Measurements from ENCODE around the gene HOXC6. TPM values are rescaled to one million over a fixed set of nuclear protein-coding genes. Genes with fewer than 3 reads are reported as not detected.
"Not testable (repeated sequence)": the region's sequence is repeated elsewhere in the genome, so short reads cannot be mapped to it uniquely, and the experiment has no call there.

Gene HOXC6
- total and polyA plus RNA-seq, 8 donors, result 0.14 to 0.41 (median 0.28) TPM; not detected in 2

DNA sequence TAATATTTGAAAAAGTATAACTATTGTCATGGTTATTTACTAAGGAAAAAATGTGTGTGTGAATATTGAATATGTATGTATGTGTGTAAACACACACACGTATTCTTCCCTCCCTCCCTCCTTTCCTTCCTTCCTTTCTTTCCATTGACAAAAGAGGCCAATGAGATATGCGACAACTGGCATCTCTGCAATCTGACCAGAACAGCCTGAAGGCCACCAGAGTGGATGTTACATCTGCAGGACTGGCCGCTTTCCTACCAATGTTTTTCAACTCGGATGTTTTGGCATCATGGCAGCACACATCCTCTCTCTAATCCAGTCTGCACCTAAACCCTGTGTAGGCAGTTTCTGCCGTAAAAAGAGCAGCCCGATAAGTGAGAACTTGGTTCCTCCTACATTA lies 46.1 kb downstream of the HOXC6 start:
- DNase-seq (no peak), ATAC-seq (no peak), FAIRE-seq (no peak)
- H3K4me3 ChIP-seq, result no peak overlapping the region
- TF ChIP-seq, protein P1, sequence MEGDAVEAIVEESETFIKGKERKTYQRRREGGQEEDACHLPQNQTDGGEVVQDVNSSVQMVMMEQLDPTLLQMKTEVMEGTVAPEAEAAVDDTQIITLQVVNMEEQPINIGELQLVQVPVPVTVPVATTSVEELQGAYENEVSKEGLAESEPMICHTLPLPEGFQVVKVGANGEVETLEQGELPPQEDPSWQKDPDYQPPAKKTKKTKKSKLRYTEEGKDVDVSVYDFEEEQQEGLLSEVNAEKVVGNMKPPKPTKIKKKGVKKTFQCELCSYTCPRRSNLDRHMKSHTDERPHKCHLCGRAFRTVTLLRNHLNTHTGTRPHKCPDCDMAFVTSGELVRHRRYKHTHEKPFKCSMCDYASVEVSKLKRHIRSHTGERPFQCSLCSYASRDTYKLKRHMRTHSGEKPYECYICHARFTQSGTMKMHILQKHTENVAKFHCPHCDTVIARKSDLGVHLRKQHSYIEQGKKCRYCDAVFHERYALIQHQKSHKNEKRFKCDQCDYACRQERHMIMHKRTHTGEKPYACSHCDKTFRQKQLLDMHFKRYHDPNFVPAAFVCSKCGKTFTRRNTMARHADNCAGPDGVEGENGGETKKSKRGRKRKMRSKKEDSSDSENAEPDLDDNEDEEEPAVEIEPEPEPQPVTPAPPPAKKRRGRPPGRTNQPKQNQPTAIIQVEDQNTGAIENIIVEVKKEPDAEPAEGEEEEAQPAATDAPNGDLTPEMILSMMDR (IDR thresholded peaks at IDR 0.05), result no peak
- intact Hi-C loops (cut with DNase I), result no loop called here
- WGBS, 2 donors, result 77 to 84% methylated on average over 6 of the region's 6 CpGs
- H3K36me3 ChIP-seq, result no peaks in the 10 kb centered on the region
- H3K9me3 ChIP-seq, result no peaks in the 10 kb centered on the region
- no peak overlapping the region for H3K27ac ChIP-seq
- H3K27me3 ChIP-seq, result no peaks in the 10 kb centered on the region
- H3K4me1 ChIP-seq, result no peaks in the 10 kb centered on the region

DNA sequence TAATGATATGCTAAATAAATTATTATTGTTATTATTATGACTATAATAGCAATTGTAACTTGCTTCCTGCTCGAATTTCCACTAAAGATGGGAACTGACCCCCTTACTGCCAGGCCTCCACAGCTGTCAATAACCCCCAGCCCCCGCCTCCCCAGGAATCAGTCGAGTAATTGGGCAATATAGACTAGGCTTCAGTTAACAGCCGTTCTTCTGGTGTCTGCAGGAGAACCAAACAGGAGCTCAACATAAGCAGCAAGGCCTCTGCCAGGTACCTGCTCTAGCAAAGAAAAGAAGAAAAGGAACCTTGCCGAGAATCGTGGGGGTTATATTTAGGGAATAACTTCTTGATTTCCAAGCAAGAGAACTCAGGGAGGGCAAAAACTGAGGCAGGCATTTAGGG lies 47.2 kb downstream of the HOXC6 start:
- Histone ChIP-seq H3K36me3 (no peaks in the 10 kb centered on the region), H3K27ac (no peak overlapping the region), H3K4me3 (no peak overlapping the region), H3K9me3 (no peaks in the 10 kb centered on the region), H3K27me3 (no peaks in the 10 kb centered on the region), H3K4me1 (no peaks in the 10 kb centered on the region)
- FAIRE-seq, result no peak
- TF ChIP-seq, protein P1 (IDR thresholded peaks at IDR 0.05), result no peak
- no peak for DNase-seq
- WGBS, 2 donors, result 50 to 59% methylated on average over 6 of the region's 6 CpGs
- ATAC-seq, result no peak
- intact Hi-C loops (cut with DNase I), result no loop called here

DNA sequence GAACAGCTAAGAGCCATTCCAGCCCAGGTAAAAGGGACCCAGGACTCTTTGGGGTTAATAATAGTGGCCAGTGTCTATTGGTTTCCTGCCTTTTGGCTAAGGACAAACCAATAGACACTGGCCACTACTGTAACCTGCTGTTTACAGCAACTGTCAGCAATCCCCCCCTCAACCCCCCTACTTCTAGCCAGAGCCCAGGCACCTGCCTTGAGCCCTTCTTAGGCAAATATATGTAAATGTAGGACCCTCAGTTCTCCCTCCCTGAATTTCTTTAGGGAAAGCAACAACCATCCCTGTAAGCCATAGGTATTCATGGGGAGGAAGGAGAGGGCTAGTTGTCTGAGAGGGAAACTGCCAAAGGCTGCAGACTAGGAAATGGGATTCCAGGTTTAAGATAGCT lies 47.7 kb downstream of the HOXC6 start:
- H3K27me3 ChIP-seq, result no peaks in the 10 kb centered on the region
- H3K36me3 ChIP-seq, result no peaks in the 10 kb centered on the region
- no peak for ATAC-seq
- no peaks in the 10 kb centered on the region for H3K4me1 ChIP-seq
- H3K4me3 ChIP-seq, result no peak overlapping the region
- intact Hi-C loops (cut with DNase I), result no loop called here
- TF ChIP-seq, protein P1 (IDR thresholded peaks at IDR 0.05), result no peak
- H3K9me3 ChIP-seq, result no peaks in the 10 kb centered on the region
- DNase-seq, result no peak
- no peak for FAIRE-seq
- no peak overlapping the region for H3K27ac ChIP-seq

DNA sequence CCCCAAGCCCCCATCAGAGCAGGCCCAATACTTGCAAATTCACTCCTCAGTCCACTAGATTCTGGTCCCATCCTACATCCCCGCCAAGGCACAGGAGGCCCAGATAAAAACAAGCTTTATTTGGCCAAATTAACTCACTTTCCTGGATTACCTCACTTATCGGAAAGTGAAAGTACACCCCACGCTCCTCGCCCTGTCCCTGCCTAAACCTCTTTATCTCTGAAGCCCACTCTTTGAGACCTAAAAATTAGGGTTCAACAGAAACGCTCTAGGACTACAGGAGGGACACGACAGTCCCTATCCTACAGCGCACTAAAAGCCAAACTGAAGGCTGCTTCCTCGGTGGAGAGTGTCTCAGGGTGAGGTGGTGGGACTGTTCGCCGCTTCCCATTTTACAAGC lies 49.6 kb downstream of the HOXC6 start:
- H3K27me3 ChIP-seq; H3K36me3 ChIP-seq; H3K4me1 ChIP-seq; ATAC-seq; H3K4me3 ChIP-seq; H3K9me3 ChIP-seq; FAIRE-seq; DNase-seq; H3K27ac ChIP-seq; intact Hi-C loops (cut with DNase I): not testable (repeated sequence)
- WGBS, 2 donors, result 77 to 87% methylated on average over 10 of the region's 10 CpGs

DNA sequence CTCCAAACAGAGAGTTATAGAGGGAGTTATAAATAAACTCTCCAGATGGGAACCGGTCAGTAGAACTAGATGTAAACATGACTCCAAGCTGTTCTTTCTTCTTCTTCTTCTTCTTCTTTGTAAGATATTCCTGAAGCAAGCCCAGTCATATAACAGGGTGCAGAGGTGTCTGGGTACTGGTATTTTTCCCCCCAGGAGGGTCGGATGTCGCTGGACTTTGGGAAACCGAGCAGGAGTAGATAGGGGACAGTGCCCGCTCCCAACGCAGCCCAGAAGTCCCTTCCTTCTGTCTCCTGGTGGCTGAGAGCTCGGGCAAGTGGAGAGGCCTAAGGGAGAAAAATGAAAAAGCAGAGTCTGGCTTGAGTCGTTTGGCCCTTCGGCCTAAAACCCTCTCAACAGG lies 50.9 kb downstream of the HOXC6 start:
- not testable (repeated sequence) for DNase-seq, H3K27me3 ChIP-seq, FAIRE-seq

More for the DNA sequence above, 50.9 kb downstream of the HOXC6 start:
- WGBS, 2 donors, result 65 to 71% methylated on average over 9 of the region's 9 CpGs
- intact Hi-C loops (cut with DNase I); H3K4me1 ChIP-seq; H3K9me3 ChIP-seq; ATAC-seq; H3K4me3 ChIP-seq; H3K36me3 ChIP-seq; H3K27ac ChIP-seq: not testable (repeated sequence)

Small RNAs within 50 kb of the gene (microRNA-seq; reads per million reads assigned to microRNA genes)
- gene MIR196A2 (2.3 to 7.7 reads per million in 2 donors), gene MIR615 (7.7 to 21.2 reads per million in 2 donors)

Other genes with a start within 250 kb of the HOXC6 start
- gene HOXC13, start 89.6 kb upstream of the HOXC6 start, total RNA-seq, result under 1 TPM in 1 of 6 donors, not detected in 5; 0.06 TPM
- gene HOXC13, start 89.6 kb upstream of the HOXC6 start, polyA plus RNA-seq, result not detected
- not detected for gene HOXC12, start 73.5 kb upstream of the HOXC6 start, total RNA-seq
- not detected for gene HOXC12, start 73.5 kb upstream of the HOXC6 start, polyA plus RNA-seq
- not detected for gene HOXC11, start 55.3 kb upstream of the HOXC6 start, total RNA-seq
- not detected for gene HOXC11, start 55.3 kb upstream of the HOXC6 start, polyA plus RNA-seq
- gene HOTAIR, start 53.5 kb upstream of the HOXC6 start, total RNA-seq, result not detected
- not detected for gene HOTAIR, start 53.5 kb upstream of the HOXC6 start, polyA plus RNA-seq
- gene HOXC10, start 43.3 kb upstream of the HOXC6 start, total RNA-seq, result under 1 TPM in 1 of 6 donors, not detected in 5; 0.08 TPM
- under 1 TPM in 1 of 2 donors, not detected in 1; 0.16 TPM for gene HOXC10, start 43.3 kb upstream of the HOXC6 start, polyA plus RNA-seq
- gene HOXC9, start 28.3 kb upstream of the HOXC6 start, total RNA-seq, result under 1 TPM in 1 of 6 donors, not detected in 5; 0.19 TPM
- gene HOXC9, start 28.3 kb upstream of the HOXC6 start, polyA plus RNA-seq, result under 1 TPM; 0.26 to 0.27 TPM
- gene HOXC8, start 19.5 kb upstream of the HOXC6 start, total RNA-seq, result not detected
- not detected for gene HOXC8, start 19.5 kb upstream of the HOXC6 start, polyA plus RNA-seq
- not detected for gene HOXC5, start 4.6 kb downstream of the HOXC6 start, total RNA-seq
- gene HOXC5, start 4.6 kb downstream of the HOXC6 start, polyA plus RNA-seq, result not detected
- under 1 TPM in 3 of 6 donors, not detected in 3; 0.15 to 0.62 (median 0.23) TPM for gene HOXC4, start 25.4 kb downstream of the HOXC6 start, total RNA-seq
- under 1 TPM in 1 of 2 donors, not detected in 1; 0.27 TPM for gene HOXC4, start 25.4 kb downstream of the HOXC6 start, polyA plus RNA-seq
- 10 to 100 TPM; 12.4 to 18.1 (median 14.3) TPM for gene SMUG1, start 160.5 kb downstream of the HOXC6 start, total RNA-seq
- 10 to 100 TPM; 29.7 to 35.4 TPM for gene SMUG1, start 160.5 kb downstream of the HOXC6 start, polyA plus RNA-seq